Neural crest cell (in vitro differentiated cells): ENCODE measurements around the gene TBC1D22B. TPM values are rescaled to one million over a fixed set of nuclear protein-coding genes. Genes with fewer than 3 reads are reported as not detected.

Source experiments
- DNase-seq: peaks from one replicate; pipeline ENCODE4 v3.0.0; 2021; ENCODE audit warnings: low read depth, mixed read lengths, low spot score
- H3K27ac Mint-ChIP-seq: one replicate; pipeline ENCODE4 v1.8.0; 2021; ENCODE audit warnings: mild to moderate bottlenecking, mixed read lengths; ENCODE audit not compliant: unreplicated experiment
- H3K27me3 Mint-ChIP-seq: 2 replicates; pipeline ENCODE4 v1.8.0; 2021; ENCODE audit warnings: low read depth, mild to moderate bottlenecking, mixed read lengths
- H3K36me3 Mint-ChIP-seq: 2 replicates; pipeline ENCODE4 v1.8.0; 2021; ENCODE audit warnings: low read depth, mild to moderate bottlenecking, mixed read lengths
- H3K4me1 Mint-ChIP-seq: 2 replicates; pipeline ENCODE4 v1.8.0; 2021; ENCODE audit warnings: mixed read lengths
- H3K4me3 Mint-ChIP-seq: one replicate; pipeline ENCODE4 v1.8.0; 2021; ENCODE audit warnings: mild to moderate bottlenecking, mixed read lengths
- H3K9me3 Mint-ChIP-seq: 2 replicates; pipeline ENCODE4 v1.8.0; 2021; ENCODE audit warnings: mixed read lengths
- total RNA-seq: library from RNA; stranded (reverse); gene quantifications from 2 replicates; pipeline ENCODE4 v1.2.1, GENCODE V29; 2021
- TF ChIP-seq, protein P1 (sequence below): fragments of 200-600 bp; sonication (generic); conservative IDR thresholded peaks from 2 replicates; pipeline ENCODE4 v1.5.0; 2021; ENCODE audit warnings: antibody characterized with exemption, mild to moderate bottlenecking

The TBC1D22B gene
- total RNA-seq, 1 donor from 2014 or later: 11.1 TPM

DNA sequence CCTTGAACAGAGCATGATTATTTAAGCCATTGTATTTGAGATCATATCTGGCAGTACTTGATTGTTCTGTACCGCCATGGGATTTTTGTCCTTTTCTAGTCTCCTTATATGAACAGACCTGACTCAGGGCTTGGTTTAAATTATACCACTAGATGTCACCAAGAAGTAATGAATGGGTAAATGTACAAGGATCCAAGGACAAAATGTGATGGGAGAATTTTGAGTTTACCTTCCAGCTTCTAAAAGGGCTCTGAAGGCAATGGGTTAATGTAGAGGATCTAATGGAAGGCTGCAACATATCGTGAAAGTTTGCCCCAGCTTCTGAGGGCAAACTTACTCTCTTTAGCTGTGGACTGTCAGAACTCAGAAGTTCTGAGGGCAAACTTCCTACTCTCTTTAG is 108.2 kb downstream of the TBC1D22B start:
- Mint-ChIP-seq H3K9me3 (no peaks in the 10 kb centered on the region), H3K4me1 (peaks cover 5% of the 10 kb centered on the region), H3K27me3 (no peaks in the 10 kb centered on the region), H3K27ac (no peak overlapping the region), H3K4me3 (no peak overlapping the region), H3K36me3 (peaks cover 5% of the 10 kb centered on the region)
- no peak for DNase-seq
- TF ChIP-seq, protein P1, sequence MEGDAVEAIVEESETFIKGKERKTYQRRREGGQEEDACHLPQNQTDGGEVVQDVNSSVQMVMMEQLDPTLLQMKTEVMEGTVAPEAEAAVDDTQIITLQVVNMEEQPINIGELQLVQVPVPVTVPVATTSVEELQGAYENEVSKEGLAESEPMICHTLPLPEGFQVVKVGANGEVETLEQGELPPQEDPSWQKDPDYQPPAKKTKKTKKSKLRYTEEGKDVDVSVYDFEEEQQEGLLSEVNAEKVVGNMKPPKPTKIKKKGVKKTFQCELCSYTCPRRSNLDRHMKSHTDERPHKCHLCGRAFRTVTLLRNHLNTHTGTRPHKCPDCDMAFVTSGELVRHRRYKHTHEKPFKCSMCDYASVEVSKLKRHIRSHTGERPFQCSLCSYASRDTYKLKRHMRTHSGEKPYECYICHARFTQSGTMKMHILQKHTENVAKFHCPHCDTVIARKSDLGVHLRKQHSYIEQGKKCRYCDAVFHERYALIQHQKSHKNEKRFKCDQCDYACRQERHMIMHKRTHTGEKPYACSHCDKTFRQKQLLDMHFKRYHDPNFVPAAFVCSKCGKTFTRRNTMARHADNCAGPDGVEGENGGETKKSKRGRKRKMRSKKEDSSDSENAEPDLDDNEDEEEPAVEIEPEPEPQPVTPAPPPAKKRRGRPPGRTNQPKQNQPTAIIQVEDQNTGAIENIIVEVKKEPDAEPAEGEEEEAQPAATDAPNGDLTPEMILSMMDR: no peak

- no peaks in the 10 kb centered on the region for H3K27me3 Mint-ChIP-seq
- no peak overlapping the region for H3K4me3 Mint-ChIP-seq
- H3K27ac Mint-ChIP-seq: no peak overlapping the region
- TF ChIP-seq, protein P1: no peak
- peaks cover 5% of the 10 kb centered on the region for H3K36me3 Mint-ChIP-seq
- no peaks in the 10 kb centered on the region for H3K9me3 Mint-ChIP-seq
- H3K4me1 Mint-ChIP-seq: peaks cover 5% of the 10 kb centered on the region
- no peak for DNase-seq
These were observed 109.3 kb downstream of the TBC1D22B start for GRCh38 chr6:37366910-37367309.

DNA sequence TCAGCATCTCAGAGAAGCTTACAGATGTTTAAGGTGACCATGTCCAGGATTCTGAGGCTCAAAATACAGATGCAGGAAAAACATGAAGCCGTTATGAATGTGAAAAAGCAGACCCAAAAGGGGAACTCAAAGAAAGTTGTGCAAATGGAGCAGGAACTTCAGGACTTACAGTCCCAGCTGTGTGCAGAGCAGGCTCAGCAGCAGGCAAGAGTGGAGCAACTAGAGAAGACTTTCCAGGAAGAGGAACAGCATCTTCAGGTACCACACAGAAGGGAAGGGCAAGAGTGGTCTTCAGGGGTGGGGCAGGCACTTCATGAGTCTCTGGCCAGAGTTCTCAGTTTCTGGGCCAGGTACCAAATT is 111.4 kb downstream of the TBC1D22B start:
- peaks cover 5% of the 10 kb centered on the region for H3K4me1 Mint-ChIP-seq

GRCh38 chr6:37369321-37370201 is 112.0 kb downstream of the TBC1D22B start:
- TF ChIP-seq, protein P1: no peak
- H3K4me1 Mint-ChIP-seq: peaks cover 5% of the 10 kb centered on the region

More for the DNA sequence above, 111.4 kb downstream of the TBC1D22B start:
- Mint-ChIP-seq H3K27ac (no peak overlapping the region), H3K36me3 (peaks cover 5% of the 10 kb centered on the region), H3K27me3 (no peaks in the 10 kb centered on the region), H3K9me3 (no peaks in the 10 kb centered on the region), H3K4me3 (no peak overlapping the region)
- no peak for DNase-seq
- TF ChIP-seq, protein P1: no peak

DNA sequence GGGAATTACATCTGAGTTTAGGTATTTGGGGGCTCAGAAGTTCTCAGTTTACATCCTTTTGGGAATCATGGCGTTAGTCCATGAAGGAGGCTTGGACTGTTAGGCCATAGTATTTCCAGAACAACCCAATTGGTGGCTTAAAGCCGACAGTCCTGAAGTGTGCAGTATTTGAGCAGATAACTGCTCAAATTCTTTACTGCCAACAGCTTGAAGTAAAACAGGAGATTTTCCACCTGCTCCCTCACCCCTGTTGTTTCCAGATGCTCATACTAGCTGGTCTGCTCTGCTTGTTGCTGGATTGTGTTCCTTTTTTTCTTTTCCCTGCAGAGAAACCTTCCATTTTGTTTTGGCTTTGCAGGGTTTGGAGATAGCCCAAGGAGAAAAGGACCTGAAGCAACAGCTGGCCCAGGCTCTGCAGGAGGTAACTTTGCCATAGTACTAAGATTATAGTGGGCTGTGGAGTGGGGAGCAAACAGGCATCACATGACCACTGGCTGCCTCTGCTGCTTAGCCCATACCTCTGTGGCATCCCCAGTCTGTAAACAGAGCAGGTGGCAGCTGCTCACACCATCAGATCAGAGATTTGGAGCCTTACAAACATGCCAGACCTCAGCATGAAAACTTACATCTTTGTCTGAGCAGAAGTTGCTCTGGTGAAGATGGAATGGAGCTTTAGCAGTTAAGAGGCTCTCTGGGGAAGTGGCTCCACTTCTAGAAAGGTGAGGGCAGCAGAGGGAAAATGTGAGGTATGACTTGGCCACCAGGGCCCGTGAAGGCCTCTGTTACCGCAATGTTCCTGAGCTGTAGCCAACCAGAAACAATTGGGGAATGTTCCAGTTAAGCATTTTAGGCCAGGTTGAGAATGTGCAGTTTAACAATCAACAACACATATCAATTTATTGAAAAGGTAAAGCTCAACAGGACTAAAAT is 113.8 kb downstream of the TBC1D22B start:
- TF ChIP-seq, protein P1: no peak
- Mint-ChIP-seq H3K27me3 (no peaks in the 10 kb centered on the region), H3K4me1 (peaks cover 5% of the 10 kb centered on the region), H3K27ac (no peak overlapping the region), H3K36me3 (peaks cover 5% of the 10 kb centered on the region), H3K9me3 (no peaks in the 10 kb centered on the region), H3K4me3 (no peak overlapping the region)
- no peak for DNase-seq

More at GRCh38 chr6:37369321-37370201, 112.0 kb downstream of the TBC1D22B start:
- Mint-ChIP-seq H3K36me3 (peaks cover 5% of the 10 kb centered on the region), H3K27me3 (no peaks in the 10 kb centered on the region), H3K27ac (no peak overlapping the region), H3K9me3 (no peaks in the 10 kb centered on the region), H3K4me3 (no peak overlapping the region)
- no peak for DNase-seq
